ENCODE measurements around the gene MYMX. TPM values are rescaled to one million over a fixed set of nuclear protein-coding genes. Genes with fewer than 3 reads are reported as not detected.

The MYMX gene
- total and polyA plus RNA-seq, 4 donors = 0.14 TPM; not detected in 3

DNA sequence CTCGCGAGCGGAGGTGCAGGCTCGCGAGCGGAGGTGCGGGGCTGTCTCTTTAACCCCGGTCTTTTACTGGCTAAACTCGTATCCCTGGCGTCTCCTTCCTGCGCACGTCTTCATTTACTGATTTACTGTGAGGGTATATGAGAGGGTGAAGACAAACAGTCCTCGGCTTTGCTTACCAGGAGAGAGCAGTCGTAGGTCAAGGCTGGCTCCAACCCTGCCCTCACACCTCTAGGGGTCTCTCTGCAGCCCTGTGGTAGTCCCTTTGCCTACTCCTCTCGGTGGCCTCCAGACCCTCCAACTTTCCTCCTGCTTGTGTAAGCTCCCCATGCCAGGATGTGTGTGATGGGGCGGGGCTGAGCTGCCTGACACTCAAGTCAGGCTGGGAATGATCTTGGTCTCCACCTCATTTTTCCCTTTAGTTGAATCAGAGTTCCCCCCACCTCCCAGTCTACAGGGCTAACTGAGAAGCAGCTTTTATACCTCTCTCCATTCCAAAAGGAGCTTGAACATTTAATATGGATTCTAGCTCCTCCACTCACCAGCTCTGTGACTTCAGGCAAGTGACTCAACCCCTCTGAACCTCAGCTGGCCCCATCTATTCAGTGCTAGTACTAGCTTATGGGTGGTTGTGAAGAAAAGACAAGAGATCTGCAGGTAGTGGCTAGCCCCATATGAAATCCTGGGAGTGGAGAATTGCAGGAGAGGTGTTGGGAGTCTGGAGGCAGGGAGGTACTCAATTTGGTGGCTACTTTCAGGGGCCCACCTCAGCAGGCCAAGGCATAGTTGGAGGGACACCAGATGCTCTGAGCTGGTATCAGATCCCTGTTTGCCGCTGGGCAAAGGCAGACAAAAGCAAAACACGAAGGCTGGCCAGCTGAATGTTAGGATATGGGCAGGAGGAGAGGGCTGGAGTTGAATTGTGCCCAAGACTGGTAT is 7.6 kb downstream of the MYMX start (continued):
- TF ChIP-seq, protein P1, sequence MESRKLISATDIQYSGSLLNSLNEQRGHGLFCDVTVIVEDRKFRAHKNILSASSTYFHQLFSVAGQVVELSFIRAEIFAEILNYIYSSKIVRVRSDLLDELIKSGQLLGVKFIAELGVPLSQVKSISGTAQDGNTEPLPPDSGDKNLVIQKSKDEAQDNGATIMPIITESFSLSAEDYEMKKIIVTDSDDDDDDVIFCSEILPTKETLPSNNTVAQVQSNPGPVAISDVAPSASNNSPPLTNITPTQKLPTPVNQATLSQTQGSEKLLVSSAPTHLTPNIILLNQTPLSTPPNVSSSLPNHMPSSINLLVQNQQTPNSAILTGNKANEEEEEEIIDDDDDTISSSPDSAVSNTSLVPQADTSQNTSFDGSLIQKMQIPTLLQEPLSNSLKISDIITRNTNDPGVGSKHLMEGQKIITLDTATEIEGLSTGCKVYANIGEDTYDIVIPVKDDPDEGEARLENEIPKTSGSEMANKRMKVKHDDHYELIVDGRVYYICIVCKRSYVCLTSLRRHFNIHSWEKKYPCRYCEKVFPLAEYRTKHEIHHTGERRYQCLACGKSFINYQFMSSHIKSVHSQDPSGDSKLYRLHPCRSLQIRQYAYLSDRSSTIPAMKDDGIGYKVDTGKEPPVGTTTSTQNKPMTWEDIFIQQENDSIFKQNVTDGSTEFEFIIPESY (IDR thresholded peaks at IDR 0.05) = no peak

DNA sequence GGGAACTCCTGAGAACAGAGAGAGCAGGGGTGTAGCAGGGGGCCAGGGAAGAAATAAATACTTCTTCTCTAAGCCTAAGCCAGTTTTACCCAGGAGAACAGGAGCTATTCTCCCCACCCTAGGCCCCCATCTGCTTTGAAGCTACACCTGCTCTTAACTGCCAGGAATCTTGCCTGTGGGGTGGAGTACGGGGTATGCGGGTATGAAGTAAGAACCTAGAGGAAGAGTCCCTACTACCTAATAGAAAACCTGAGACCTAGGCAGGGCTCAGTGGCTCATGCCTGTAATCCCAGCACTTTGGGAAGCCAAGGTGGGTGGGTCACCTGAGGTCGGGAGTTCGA is 8.2 kb downstream of the MYMX start:
- H3K27me3 ChIP-seq (ENCODE audit: control insufficient read depth in 4 of 4, insufficient read depth in 4 of 4, low read length in 3 of 4) = no peaks in the 10 kb centered on the region
- H3K4me1 ChIP-seq (ENCODE audit: control insufficient read depth in 4 of 4, insufficient read depth in 4 of 4, low read length in 3 of 4) = peaks cover 51 to 89% (median 79%) of the 10 kb centered on the region in 4 donors
- H3K27ac ChIP-seq (ENCODE audit: low read depth in 1 of 2, low read length in 2 of 2) = peak overlapping the region; percentile 80 to 89
- no peak overlapping the region for H3K4me3 ChIP-seq (ENCODE audit: low read depth in 1 of 3, low read length in 3 of 3)
- no peak overlapping the region for H3K9ac ChIP-seq (ENCODE audit: low read depth in 1 of 2, low read length in 2 of 2)
- no peaks in the 10 kb centered on the region for H3K9me3 ChIP-seq (ENCODE audit: control insufficient read depth in 4 of 4, low read length in 3 of 4)
- 69% methylated on average over 4 of the region's 4 CpGs for WGBS
- DNase-seq (ENCODE audit: low spot score) = no peak
- no peak for TF ChIP-seq FOXA1 (IDR thresholded peaks at IDR 0.05)
- TF ChIP-seq, protein P2, sequence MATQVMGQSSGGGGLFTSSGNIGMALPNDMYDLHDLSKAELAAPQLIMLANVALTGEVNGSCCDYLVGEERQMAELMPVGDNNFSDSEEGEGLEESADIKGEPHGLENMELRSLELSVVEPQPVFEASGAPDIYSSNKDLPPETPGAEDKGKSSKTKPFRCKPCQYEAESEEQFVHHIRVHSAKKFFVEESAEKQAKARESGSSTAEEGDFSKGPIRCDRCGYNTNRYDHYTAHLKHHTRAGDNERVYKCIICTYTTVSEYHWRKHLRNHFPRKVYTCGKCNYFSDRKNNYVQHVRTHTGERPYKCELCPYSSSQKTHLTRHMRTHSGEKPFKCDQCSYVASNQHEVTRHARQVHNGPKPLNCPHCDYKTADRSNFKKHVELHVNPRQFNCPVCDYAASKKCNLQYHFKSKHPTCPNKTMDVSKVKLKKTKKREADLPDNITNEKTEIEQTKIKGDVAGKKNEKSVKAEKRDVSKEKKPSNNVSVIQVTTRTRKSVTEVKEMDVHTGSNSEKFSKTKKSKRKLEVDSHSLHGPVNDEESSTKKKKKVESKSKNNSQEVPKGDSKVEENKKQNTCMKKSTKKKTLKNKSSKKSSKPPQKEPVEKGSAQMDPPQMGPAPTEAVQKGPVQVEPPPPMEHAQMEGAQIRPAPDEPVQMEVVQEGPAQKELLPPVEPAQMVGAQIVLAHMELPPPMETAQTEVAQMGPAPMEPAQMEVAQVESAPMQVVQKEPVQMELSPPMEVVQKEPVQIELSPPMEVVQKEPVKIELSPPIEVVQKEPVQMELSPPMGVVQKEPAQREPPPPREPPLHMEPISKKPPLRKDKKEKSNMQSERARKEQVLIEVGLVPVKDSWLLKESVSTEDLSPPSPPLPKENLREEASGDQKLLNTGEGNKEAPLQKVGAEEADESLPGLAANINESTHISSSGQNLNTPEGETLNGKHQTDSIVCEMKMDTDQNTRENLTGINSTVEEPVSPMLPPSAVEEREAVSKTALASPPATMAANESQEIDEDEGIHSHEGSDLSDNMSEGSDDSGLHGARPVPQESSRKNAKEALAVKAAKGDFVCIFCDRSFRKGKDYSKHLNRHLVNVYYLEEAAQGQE (IDR thresholded peaks at IDR 0.05) = no peak
- TF ChIP-seq RAD21 (IDR thresholded peaks at IDR 0.05) = no peak
- TF ChIP-seq, protein P1 (IDR thresholded peaks at IDR 0.05) = no peak
- TF ChIP-seq, protein P3, sequence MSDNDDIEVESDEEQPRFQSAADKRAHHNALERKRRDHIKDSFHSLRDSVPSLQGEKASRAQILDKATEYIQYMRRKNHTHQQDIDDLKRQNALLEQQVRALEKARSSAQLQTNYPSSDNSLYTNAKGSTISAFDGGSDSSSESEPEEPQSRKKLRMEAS (IDR thresholded peaks at IDR 0.05) = no peak
- no peak for TF ChIP-seq RXRA (IDR thresholded peaks at IDR 0.05)
- no peaks in the 10 kb centered on the region for H3K36me3 ChIP-seq (ENCODE audit: control insufficient read depth in 4 of 4, insufficient read depth in 3 of 4, low read depth in 1 of 4, low read length in 3 of 4)

DNA sequence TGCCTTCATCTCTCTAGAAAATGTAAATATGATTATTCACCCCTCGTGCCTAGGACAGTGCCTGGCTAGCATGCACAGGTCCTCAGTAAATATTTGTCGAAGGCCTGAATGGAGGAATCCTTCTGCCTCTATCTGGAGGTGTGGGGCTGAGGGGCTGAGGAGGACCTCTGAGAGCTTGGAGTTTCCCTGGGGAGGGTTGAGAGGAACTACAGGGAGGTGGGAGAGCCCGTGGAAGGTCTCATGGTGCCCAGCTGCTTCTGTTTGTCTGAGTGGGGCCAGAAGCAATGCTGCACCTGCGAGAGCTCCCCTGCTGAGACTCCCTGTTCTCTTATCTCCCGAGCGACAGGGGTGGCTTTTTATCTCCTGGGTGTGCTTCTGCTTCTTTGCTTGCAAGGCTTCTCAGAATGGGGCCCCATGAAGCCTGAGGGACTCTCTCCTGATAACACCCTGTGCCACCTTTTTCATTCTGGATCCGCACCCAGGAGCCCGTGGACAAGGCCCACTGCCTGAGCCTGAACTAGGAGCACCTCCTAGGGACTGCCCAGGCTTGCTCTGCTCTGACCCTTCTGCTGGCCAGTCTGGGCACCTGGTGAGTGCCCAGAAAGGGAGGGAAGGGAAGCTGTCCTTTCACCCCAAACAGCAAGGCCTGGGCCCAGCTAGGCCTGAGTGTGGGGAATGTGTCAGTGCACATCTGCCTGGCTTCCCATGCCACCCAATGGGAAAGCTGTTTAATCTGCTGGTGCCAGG is 9.0 kb downstream of the MYMX start:
- Histone ChIP-seq H3K9ac (ENCODE audit: low read depth in 1 of 2, low read length in 2 of 2) (peak overlapping the region in 1 of 2 donors; percentile 48), H3K4me1 (ENCODE audit: control insufficient read depth in 4 of 4, insufficient read depth in 4 of 4, low read length in 3 of 4) (peaks cover 55 to 91% (median 82%) of the 10 kb centered on the region in 4 donors), H3K27me3 (ENCODE audit: control insufficient read depth in 4 of 4, insufficient read depth in 4 of 4, low read length in 3 of 4) (no peaks in the 10 kb centered on the region), H3K9me3 (ENCODE audit: control insufficient read depth in 4 of 4, low read length in 3 of 4) (no peaks in the 10 kb centered on the region), H3K36me3 (ENCODE audit: control insufficient read depth in 4 of 4, insufficient read depth in 3 of 4, low read depth in 1 of 4, low read length in 3 of 4) (no peaks in the 10 kb centered on the region), H3K27ac (ENCODE audit: low read depth in 1 of 2, low read length in 2 of 2) (peak overlapping the region; percentile 69 to 75), H3K4me3 (ENCODE audit: low read depth in 1 of 3, low read length in 3 of 3) (no peak overlapping the region)
- 42% methylated on average over 8 of the region's 8 CpGs for WGBS
- DNase-seq (ENCODE audit: low spot score) = peak; percentile 78
- no peak for TF ChIP-seq YY1 (IDR thresholded peaks at IDR 0.05)
- TF ChIP-seq JUND (IDR thresholded peaks at IDR 0.05) = no peak
- TF ChIP-seq, protein P4, sequence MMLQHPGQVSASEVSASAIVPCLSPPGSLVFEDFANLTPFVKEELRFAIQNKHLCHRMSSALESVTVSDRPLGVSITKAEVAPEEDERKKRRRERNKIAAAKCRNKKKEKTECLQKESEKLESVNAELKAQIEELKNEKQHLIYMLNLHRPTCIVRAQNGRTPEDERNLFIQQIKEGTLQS (IDR thresholded peaks at IDR 0.05) = no peak
- peak; percentile 22 for TF ChIP-seq SP1 (IDR thresholded peaks at IDR 0.05)
- TF ChIP-seq, protein P2 (IDR thresholded peaks at IDR 0.05) = no peak
- TF ChIP-seq FOXA1 (IDR thresholded peaks at IDR 0.05) = no peak
- no peak for TF ChIP-seq GABPA (IDR thresholded peaks at IDR 0.05 in 1 of 2, conservative IDR thresholded peaks at IDR 0.05 in 1 of 2)
- TF ChIP-seq RXRA (IDR thresholded peaks at IDR 0.05) = peak; percentile 48 to 58
- no peak for TF ChIP-seq FOXA2 (IDR thresholded peaks at IDR 0.05)
- TF ChIP-seq RAD21 (IDR thresholded peaks at IDR 0.05) = no peak
- peak in 1 of 2 donors; percentile 40 for TF ChIP-seq HNF4A (conservative IDR thresholded peaks at IDR 0.05)

All from liver (tissue), 9 donors.